Measurements from ENCODE around the gene NAALADL2.

The NAALADL2 gene

DNA sequence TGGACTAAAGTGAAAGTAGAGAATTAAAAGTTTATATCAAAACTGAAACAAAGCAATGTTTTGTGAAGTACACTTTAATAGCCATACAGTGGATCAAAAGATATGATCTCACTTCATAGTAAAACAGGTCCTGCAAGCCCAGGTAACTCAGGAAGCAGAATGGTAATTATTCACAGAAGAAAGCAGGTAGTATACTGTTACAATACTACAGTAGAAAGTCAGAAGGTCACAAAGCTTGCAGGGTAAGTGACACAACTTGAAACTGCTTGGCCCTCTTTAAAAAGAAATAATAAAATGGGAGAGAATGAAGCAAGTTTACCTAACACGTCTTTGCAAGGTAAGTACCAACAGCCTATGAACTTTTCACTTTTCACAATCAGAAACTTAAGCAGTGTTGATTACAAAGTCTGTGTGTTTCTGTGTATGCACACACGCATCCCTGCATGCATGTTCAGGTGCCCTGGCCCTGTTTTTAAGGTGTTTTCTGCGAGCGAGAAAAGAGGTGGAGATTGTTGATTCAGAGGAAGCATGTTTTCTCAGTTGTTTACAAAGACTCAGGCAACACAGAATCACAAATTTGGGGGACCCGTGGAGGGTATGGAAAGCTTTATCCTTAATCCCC, at the start of gene NAALADL2:
TSS of gene NAALADL2 (plus strand) at position 221 of the 622 bp plus-strand sequence.
- DNase-seq (ENCODE audit: low read depth in 3 of 3): no peak

DNA sequence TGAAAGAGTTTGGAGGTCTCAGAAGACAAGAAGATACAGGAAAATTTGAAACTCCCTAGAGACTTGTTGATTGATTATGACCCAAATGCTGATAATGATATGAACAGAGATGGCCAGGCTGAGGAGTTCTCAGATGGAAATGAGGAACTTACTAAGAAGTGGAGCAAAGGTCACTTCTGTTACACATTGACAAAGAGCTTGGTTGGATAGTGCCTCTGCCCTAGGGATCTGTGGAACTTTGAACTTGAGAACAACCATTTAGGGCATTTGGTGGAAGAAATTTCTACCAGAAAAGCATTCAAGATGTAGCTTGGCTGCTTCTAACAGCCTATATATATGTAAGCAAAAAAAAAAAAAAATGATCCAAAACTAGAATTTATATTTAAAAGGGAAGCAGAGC, 48.9 kb upstream of the NAALADL2 start:
- DNase-seq (ENCODE audit: low read depth in 3 of 3): no peak

DNA sequence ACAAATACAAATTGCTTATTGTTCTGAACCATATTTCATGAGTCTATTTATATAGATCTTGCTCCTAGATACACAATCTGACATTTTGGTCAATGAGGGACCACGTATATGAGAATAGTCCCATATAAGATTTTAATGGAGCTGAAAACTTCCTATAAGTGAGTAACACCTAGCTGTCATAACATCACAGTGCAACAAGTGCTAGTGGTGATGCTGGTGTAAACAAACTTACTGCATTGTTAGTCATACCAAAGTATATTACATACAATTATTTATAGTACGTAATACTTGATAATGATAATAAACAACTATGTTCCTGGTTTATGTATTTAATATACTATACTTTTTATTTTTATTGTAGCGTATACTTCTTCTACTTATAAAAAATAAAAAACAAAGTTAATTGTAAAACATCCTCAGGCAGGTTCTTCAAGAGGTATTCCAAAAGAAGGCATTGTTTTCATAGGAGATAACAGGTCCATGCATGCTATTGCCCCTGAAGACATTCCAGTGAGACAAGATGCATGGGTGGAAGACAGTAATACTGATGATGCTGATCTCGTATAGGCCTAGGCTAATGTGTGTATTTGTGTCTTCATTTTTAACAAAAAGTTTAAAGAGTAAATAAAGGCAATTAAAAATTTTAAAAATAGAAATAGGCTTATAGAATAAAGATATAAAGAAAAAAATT, 46.8 kb upstream of the NAALADL2 start:
- no peak for DNase-seq (ENCODE audit: low read depth in 3 of 3)

DNA sequence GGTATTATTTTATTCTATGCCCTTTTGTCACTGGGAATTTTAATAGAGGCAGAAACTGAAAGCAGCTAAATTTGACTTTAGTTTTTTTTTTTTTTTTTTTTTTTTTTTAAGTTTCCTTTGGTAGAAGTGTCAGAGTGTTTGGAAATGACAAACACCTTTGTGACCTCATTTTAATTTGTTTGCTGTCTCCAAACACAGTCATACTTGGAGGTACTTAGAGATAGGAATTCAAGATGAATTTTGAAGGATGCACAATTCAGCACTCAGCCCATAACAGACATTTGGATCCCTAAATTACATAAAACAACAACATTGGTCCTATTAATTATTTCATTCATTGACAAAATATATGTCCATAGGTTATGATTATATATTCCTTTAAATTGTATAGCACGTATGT, 43.4 kb upstream of the NAALADL2 start:
- no peak for DNase-seq (ENCODE audit: low read depth in 3 of 3)

DNA sequence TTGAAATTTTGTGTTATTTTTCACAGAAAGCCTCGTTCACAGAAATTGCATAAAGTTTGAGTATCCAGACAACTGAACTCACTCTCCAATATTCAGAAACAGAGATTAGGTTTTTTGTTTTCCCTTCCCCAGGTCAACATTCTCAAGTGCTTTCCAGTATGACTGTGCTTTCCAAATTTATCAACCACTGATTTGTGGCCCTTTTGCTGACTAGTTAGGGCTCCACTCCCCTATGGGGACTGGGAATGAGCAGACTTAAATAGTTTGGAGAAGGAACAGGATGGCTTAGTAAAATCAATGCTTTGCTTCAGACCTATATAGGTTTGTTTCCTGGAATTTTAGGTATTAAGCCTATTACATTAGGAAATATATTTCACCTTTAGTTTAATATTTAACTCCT, 38.2 kb upstream of the NAALADL2 start:
- no peak for DNase-seq (ENCODE audit: low read depth in 3 of 3)

DNA sequence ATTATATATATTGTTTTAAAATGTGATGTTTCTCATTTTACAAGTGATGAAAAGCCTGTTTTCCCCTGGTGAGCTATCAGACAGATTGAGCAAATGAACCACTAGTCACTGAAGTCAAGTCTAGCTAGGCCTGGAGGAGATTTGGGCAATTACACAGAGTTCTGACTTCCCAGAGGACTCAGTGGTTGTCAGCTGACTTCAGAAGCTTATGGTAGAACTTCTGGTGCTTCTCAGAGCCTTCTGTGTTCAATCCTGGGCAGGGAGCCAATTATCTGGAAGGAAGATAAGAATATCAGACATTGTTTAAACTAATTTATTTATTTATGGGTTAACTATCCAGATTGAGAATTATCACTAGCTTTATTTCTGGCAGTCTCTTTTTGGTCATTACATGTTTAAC, 37.7 kb upstream of the NAALADL2 start:
- DNase-seq (ENCODE audit: low read depth in 3 of 3): no peak

DNA sequence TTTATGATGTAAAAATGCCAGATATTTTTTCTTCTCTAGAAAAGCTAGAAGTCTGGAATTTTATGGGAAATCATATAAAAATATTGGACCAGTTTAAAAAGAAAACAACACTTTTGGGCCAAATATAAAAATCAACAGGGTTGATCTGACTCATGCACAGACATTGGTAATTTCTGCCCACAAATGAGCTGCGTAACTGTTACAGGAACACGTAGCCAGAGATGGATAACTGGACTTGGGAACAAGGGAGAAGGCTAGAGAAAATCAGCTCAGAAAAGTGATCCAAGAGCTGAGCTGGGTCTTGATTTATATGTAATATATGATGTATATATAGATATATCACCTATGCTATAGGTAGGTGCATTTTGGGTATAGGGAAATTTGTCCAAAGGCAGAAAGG, 36.8 kb upstream of the NAALADL2 start:
- DNase-seq (ENCODE audit: low read depth in 3 of 3): no peak

DNA sequence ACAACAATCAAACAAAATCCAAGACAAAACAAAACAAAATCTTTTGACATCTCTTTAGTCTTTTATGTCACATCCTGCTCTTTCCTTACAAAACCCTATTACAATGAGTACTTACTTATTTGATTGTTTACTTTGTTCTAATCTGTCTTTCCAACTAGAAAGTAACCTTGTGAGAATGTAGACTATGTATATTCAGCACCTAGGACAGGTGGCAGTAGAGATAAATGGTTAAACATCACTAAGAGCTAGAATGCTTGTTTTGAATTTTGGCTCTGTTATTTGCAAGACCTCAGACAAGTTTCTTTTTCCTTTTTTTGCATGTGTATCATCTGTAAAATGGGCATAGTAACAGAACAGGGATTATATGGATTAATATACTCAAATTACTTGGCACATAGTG, 33.1 kb upstream of the NAALADL2 start:
- DNase-seq (ENCODE audit: low read depth in 3 of 3): no peak

DNA sequence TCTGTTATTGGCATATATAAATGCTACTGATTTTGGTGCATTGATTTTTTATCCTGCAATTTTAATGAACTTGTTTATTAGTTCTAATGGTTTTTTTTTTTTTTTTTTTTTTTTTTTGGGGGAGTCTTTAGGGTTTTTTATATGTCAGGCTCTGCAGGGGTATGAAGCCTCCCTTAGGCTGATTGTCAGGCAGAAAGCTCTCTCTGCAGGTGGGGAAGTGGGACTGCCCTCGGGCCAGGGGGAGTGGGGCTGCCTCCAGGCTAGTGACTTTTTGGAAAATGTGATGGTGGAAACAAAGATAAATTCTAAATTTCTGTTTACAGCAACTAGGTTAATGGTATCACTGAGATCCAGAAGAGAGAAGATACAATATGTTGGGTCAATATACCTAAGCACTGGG, 14.4 kb upstream of the NAALADL2 start:
- no peak for DNase-seq (ENCODE audit: low read depth in 3 of 3)

DNA sequence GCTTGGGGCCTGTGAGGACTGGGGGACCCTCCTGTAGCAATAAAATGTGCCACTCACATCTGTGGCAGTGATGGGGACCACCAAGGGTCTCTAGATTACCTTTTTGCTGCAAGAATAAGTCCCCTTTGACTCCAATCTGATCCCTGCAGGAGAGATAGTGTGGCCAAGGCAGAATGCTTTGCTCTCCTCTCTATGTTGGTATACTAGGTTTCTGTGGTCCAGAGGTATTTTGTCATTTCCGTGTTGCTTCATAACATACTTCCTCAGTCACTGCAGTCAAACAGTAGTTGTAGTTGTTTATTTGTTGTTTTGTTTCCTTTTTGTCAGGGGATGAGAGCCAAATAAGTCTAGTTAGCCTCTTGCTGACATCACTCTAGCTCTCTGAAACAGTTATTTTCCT, 13.1 kb upstream of the NAALADL2 start:
- no peak for DNase-seq (ENCODE audit: low read depth in 3 of 3)

DNA sequence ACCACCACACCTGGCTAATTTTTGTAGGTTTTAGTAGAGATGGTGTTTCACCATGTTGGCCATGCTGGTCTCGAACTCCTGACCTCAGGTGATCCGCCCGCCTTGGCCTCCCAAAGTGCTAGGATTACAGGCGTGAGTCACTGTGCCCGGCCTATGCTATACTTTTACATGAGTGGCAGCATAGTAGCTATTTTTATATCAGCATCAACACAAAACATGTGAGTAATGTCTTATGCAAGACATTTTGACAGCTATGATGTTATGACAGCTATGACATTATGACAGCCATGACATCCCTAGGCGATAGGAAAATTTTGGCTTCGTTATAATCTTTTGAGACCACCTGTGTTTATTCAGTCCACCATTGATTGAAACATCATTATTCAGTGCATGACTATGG, 4.1 kb upstream of the NAALADL2 start:
- DNase-seq (ENCODE audit: low read depth in 3 of 3): no peak

DNA sequence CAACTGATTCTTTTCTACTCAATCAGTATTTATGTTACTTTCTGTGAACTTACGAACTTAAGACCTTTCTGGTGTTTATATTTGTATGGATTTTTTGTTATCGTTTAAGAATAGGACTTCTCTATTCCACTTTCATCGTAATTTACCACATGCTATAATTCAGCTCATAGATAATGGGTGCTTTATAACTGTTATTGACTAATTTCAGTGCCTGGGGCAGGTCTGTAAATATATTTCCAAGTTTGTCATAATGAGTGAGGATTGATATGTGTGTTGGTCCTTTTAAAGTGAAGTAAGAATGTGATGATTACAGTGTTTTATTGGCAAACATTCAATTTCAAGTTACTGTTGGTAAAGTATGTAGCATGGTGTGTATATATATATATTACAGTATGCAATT, 1.8 kb upstream of the NAALADL2 start:
- DNase-seq (ENCODE audit: low read depth in 3 of 3): no peak

DNA sequence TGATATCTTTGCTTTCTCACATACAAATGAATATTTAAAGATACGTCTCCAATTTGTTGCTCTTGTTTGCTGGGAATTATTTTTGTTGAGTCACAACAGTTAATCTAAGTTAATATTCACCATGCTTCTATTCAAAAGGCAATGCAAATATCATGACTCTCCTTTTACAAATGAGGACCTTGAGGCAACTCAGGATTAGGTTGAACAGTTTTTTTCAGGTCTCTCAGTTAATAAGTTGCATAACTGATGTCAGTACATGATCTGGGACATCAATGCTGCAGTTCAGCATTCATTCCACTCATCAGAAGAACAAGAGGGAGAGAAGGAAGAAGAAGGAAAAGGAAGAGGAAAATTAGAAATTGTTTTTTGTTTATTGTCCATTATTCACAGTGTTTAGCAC, 781 bp upstream of the NAALADL2 start:
- DNase-seq (ENCODE audit: low read depth in 3 of 3): no peak

DNA sequence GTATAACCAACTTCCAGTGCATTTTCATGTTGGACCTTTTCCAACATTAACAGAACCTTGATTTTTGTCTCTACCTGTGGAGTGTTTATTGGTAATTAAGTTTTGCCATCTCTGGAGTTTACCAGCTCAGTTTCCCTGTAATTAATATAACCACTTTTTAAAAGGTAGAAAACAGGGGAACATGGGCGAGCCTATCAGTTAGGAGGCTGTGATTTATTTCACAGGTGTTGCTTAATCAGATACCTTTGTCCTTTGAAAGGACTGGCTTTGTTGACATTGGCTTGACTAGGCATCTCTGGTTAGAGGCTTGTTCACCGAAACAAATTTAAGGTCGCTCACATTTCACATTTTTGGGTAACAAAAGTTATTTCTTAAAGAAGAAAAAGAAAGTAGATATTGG, 622 bp downstream of the NAALADL2 start:
- DNase-seq (ENCODE audit: low read depth in 3 of 3): no peak

DNA sequence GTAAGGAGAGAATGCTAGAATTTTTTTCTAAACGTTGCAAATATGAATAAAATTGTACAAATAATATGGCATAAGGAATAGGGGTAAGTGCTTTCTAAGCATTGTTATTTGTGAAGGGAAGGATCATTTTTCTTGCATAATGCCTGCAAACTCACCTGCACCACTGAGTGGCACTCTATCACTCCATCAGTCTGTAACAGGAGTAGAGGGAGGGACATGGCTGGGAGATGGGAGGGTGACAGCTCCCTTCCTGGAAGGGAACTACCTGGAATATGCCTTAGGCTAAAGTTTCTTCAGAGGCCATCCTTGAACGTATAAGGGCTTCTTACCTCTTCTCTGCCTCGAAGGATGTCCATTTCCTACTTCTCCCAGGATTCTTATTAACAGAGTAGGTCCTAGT, 3.0 kb downstream of the NAALADL2 start:
- no peak for DNase-seq (ENCODE audit: low read depth in 3 of 3)

DNA sequence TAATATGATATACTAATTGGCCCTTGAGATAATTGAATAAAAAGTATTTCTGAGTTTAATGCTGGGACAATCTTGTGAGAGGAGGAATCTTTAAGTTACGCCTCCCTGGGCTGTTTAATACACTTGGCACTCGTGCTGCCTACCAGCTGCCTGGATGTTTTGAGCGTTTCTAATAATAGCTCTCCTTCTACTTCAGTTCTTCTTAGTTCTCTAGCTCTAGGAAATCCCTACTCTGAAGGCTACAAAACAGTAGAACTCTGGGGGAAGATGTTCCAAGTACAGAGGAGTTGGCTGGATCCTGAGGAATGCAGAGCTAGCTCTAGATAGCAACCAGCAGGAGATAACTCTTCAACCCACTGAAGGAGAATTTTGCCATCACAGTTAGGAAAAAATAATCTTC, 3.5 kb downstream of the NAALADL2 start:
- DNase-seq (ENCODE audit: low read depth in 3 of 3): no peak

DNA sequence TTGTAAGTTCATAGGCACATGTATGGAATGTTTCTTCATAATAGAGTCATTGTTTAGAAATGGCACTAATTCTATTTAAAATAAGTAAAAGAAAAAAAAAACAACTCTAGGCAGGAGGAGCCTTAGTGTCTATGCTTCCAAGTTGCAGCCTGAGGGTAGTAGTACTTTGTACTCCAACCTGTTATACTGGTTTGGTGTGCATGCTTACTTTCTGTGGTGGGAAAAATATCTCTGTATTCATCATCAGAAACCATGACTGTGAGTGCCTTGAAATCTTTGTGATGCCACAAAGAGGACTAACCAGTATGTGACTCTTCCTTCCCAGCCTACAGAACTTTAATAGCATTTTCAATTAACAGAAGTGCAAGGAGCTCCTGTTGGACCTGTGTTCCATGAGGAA, 4.4 kb downstream of the NAALADL2 start:
- no peak for DNase-seq (ENCODE audit: low read depth in 3 of 3)

DNA sequence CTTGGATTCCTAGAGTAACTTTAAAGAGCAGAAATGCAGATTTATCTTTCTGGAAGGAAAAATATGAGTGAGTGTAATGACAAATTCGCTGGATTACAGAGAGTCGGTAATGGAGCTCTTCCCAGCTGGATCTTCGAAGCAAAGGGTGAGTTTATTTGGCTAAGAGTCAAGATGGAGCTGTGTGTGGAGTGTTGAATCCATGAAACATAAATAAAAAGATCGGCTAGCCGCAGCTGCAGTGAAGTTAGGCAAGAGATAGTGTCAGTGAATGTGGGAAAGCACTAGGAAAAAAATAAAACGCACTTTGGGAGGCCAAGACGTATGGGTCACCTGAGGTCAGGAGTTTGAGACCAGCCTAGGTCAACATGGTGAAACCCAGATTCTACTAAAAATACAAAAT, 10.3 kb downstream of the NAALADL2 start:
- no peak for DNase-seq (ENCODE audit: low read depth in 3 of 3)

DNA sequence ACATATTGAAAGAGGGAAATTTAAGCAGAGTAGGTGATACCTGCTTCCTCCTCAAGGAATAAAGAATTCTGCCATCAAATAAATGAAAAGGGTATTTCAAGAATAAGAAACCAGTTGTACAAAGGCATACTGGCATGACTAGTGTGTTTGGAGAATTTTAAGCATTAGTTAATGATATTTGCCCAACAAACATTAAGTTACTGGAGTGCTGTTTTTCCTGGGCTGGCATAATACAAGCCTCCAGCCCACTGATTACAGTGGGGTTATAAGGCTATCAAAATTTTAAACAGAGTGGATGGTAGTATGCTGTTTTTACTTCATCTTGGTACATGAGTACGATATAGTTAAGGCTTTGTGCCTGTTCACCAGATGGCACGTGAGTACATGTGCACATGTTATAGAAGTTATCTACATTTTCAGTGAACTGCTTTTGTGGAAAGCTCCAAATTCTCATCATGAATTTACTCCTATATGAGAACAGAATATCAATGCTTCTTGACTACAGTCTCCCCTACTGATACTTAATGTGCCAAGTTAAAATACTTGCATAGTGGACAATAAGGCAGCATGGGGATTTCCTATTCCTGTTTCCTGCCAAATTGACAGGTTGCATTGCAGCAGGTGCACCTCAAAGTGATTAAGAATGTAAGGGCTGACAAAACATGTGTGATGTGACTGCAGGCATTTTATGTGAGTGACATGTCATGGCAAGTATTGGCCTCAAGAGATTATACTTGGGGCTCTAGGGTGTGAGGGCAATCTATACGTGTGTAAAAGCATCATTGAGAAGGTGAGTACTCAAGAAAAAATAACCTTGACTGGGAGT, 14.9 kb downstream of the NAALADL2 start:
- DNase-seq (ENCODE audit: low read depth in 3 of 3): no peak

DNA sequence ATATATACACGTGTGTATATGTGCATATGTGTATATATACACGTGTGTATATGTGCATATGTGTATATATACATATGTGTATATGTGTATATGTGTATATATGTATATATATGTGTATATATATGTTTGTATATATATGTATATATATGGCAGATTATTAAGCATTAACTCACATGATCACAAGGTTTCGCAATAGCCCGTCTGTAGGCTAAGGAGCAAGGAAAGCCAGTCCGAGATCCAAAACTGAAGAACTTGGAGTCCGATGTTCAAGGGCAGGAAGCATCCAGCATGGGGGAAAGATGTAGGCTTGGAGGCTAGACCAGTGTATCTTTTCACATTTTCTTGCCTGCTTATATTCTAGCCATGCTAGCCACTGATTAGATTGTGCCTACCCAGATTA, 23.7 kb downstream of the NAALADL2 start:
- DNase-seq (ENCODE audit: low read depth in 3 of 3): no peak

DNA sequence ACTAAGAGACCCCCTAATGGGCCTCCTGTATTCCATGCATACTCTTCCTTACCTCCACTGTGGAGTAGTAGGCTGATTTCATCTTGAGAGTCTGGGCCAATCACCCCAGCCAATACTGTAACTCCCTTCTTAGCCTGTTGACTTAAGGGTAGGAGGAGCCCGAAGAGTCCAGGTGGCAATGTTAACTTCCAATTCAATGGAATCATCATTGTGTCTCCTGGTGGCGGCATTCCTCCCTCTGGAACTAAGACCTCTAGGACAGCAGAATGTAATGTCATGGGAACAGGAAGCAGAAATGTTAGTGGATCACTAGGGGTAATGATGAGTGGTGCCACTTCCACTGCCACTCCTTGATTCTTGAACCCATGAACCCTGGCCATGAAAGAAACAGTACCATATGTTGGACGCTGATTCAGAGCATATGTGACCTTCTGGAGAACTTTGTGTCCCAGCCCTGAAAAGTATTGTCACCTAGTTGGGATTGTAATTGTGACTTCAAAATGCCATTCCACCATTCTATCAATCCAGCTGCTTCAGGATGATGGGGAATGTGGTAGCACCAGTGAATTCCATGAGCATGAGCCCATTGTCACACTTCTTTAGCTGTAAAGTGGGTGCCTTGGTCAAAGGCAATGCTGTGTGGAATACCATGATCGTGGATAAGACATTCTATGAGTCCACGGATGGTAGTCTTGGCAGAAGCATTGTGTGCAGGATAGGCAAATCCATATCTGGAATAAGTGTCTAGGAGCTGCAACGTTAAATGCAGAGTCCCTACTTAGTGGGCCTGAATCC, 24.9 kb downstream of the NAALADL2 start:
- no peak for DNase-seq (ENCODE audit: low read depth in 3 of 3)

Measured in stimulated activated CD4-positive, alpha-beta T cell treated with anti-CD3 and anti-CD28 coated beads, TNF-alpha, amount 100 ng/mL, for 4 hours (primary cell).